ENCODE results near the gene AXIN1. TPM values are rescaled to one million over a fixed set of nuclear protein-coding genes. Genes with fewer than 3 reads are reported as not detected.

The AXIN1 gene
- total RNA-seq, 1 experiment from 2014 or later, result 26.9 TPM

DNA sequence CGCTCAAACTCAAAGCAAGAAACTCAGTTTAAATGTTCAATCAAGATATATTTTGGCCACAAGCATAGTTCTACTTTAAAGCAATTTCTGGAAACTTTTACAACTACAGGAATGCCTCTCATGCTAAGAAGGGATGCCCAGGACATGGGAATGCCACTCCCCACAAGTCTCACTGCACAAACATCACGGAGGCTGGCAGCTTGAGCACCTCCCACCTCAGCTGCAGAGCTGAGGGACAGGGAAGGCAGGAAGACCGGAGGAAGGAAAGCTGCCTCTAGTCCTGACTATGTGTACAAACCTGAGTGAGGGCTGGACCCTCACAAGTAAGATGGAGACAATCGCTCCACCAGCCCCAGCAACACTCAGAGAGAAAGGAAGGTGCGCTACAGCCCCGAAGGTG, 5.3 kb downstream of the AXIN1 start:
- Histone ChIP-seq H3K4me2 (ENCODE audit: low read length) (no peak overlapping the region), H3F3A (ENCODE audit: low read length, unreplicated experiment) (no peaks in the 10 kb centered on the region), H3K27ac (ENCODE audit: low read length) (no peak overlapping the region), H3K79me2 (ENCODE audit: low read length) (peaks cover 90% of the 10 kb centered on the region), H3K4me1 (ENCODE audit: insufficient read depth, low read length) (no peaks in the 10 kb centered on the region), H3K4me3 (ENCODE audit: low read length) (no peak overlapping the region), H3K9ac (ENCODE audit: low read length) (no peak overlapping the region), H2AFZ (ENCODE audit: low read length) (no peak overlapping the region), H3K27me3 (ENCODE audit: low read length) (no peaks in the 10 kb centered on the region), H3K36me3 (ENCODE audit: low read depth, low read length) (no peaks in the 10 kb centered on the region), H4K20me1 (ENCODE audit: low read length) (no peaks in the 10 kb centered on the region; the same call in 1 of the 2 replicates), H3K9me3 (ENCODE audit: low read length) (no peaks in the 10 kb centered on the region), H3K9me2 (replicated peaks; ENCODE audit: low read length) (no peaks in the 10 kb centered on the region)
- ChIA-PET POLR2A (ENCODE audit: unreplicated experiment) (no interaction called here), CTCF (no interaction called here)
- BruUV-seq (replicated peaks), result no TSS peak
- TF ChIP-seq EZH2phosphoT487 (IDR thresholded peaks at IDR 0.05; ENCODE audit: borderline replicate concordance, low read length), result no peak
- no peak for TF ChIP-seq EZH2 (IDR thresholded peaks at IDR 0.05; ENCODE audit: low read length, unreplicated experiment)
- TF ChIP-seq, protein P1, sequence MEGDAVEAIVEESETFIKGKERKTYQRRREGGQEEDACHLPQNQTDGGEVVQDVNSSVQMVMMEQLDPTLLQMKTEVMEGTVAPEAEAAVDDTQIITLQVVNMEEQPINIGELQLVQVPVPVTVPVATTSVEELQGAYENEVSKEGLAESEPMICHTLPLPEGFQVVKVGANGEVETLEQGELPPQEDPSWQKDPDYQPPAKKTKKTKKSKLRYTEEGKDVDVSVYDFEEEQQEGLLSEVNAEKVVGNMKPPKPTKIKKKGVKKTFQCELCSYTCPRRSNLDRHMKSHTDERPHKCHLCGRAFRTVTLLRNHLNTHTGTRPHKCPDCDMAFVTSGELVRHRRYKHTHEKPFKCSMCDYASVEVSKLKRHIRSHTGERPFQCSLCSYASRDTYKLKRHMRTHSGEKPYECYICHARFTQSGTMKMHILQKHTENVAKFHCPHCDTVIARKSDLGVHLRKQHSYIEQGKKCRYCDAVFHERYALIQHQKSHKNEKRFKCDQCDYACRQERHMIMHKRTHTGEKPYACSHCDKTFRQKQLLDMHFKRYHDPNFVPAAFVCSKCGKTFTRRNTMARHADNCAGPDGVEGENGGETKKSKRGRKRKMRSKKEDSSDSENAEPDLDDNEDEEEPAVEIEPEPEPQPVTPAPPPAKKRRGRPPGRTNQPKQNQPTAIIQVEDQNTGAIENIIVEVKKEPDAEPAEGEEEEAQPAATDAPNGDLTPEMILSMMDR (conservative IDR thresholded peaks at IDR 0.05; ENCODE audit: low read depth, low read length), result no peak
- no peak for DNase-seq
- no peak for ATAC-seq
- intact Hi-C loops (cut with micrococcal nuclease), result no loop called here

DNA sequence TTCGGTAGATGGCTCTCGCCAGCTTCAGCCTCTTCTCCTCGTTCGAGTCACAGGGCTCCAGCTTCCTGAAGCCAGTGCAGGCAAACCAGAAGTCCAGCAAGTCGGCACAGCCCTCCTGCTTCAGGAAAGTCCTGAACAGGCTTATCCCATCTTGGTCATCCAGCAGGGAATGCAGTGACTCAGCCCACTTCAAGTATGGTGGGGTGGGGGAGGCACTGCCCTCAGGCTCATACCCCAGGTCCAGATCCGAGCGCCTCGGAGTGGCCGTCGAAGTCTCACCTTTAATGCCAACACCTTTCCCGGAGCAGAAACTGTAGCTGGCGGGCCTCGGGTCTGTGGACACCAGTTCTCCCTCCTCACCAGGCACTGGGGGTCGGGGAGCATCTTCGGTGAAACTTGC, 5.9 kb downstream of the AXIN1 start:
- ATAC-seq (no peak), DNase-seq (no peak)
- no peak overlapping the region for H3K27ac ChIP-seq (ENCODE audit: low read length)
- no peaks in the 10 kb centered on the region for H3K36me3 ChIP-seq (ENCODE audit: low read depth, low read length)
- ChIA-PET CTCF (no interaction called here), POLR2A (ENCODE audit: unreplicated experiment) (no interaction called here)
- H3K9me3 ChIP-seq (ENCODE audit: low read length), result no peaks in the 10 kb centered on the region
- no peak overlapping the region for H3K4me2 ChIP-seq (ENCODE audit: low read length)
- H2AFZ ChIP-seq (ENCODE audit: low read length), result no peak overlapping the region
- no peaks in the 10 kb centered on the region for H3K9me2 ChIP-seq (replicated peaks; ENCODE audit: low read length)
- no peaks in the 10 kb centered on the region for H3K27me3 ChIP-seq (ENCODE audit: low read length)
- H3K9ac ChIP-seq (ENCODE audit: low read length), result no peak overlapping the region
- TF ChIP-seq, protein P1 (conservative IDR thresholded peaks at IDR 0.05; ENCODE audit: low read depth, low read length), result no peak
- TF ChIP-seq EZH2 (IDR thresholded peaks at IDR 0.05; ENCODE audit: low read length, unreplicated experiment) (no peak), EZH2phosphoT487 (IDR thresholded peaks at IDR 0.05; ENCODE audit: borderline replicate concordance, low read length) (no peak)
- no peaks in the 10 kb centered on the region for H3K4me1 ChIP-seq (ENCODE audit: insufficient read depth, low read length)
- H3K79me2 ChIP-seq (ENCODE audit: low read length), result peaks cover 89% of the 10 kb centered on the region
- BruUV-seq (replicated peaks), result no TSS peak
- H3F3A ChIP-seq (ENCODE audit: low read length, unreplicated experiment), result no peaks in the 10 kb centered on the region
- no peaks in the 10 kb centered on the region; the same call in 1 of the 2 replicates for H4K20me1 ChIP-seq (ENCODE audit: low read length)
- H3K4me3 ChIP-seq (ENCODE audit: low read length), result no peak overlapping the region
- intact Hi-C loops (cut with micrococcal nuclease), result no loop called here

DNA sequence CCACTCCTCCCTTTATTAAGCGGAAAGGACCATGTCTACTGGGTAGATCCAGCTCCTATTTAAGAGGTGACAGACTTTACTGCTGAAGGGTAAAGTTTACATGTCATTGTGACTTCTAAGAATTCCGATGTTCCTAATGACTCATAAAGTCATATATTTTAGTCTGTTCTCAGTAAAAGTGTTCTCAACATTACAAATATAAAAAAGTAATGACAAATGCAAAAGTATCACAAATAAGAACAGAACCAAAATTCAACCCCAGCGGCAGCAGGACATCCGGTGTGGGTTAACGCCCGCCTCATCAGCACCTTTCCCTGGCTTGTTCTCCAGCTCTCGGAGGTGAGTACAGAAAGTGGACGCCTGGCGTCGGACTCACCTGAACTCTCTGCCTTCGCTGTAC, 6.8 kb downstream of the AXIN1 start:
- Histone ChIP-seq H2AFZ (ENCODE audit: low read length) (no peak overlapping the region), H3K9me3 (ENCODE audit: low read length) (no peaks in the 10 kb centered on the region), H3F3A (ENCODE audit: low read length, unreplicated experiment) (no peaks in the 10 kb centered on the region), H3K27ac (ENCODE audit: low read length) (no peak overlapping the region), H3K36me3 (ENCODE audit: low read depth, low read length) (no peaks in the 10 kb centered on the region), H3K9ac (ENCODE audit: low read length) (no peak overlapping the region), H3K4me2 (ENCODE audit: low read length) (no peak overlapping the region), H3K4me3 (ENCODE audit: low read length) (no peak overlapping the region), H3K79me2 (ENCODE audit: low read length) (peaks cover 82% of the 10 kb centered on the region), H3K27me3 (ENCODE audit: low read length) (no peaks in the 10 kb centered on the region), H3K9me2 (replicated peaks; ENCODE audit: low read length) (no peaks in the 10 kb centered on the region), H3K4me1 (ENCODE audit: insufficient read depth, low read length) (no peaks in the 10 kb centered on the region), H4K20me1 (ENCODE audit: low read length) (no peaks in the 10 kb centered on the region; the same call in 1 of the 2 replicates)
- DNase-seq (no peak), ATAC-seq (no peak)
- CTCF ChIA-PET, result no interaction called here
- POLR2A ChIA-PET (ENCODE audit: unreplicated experiment), result no interaction called here
- intact Hi-C loops (cut with micrococcal nuclease), result no loop called here
- TF ChIP-seq, protein P1 (conservative IDR thresholded peaks at IDR 0.05; ENCODE audit: low read depth, low read length), result no peak
- no peak for TF ChIP-seq EZH2 (IDR thresholded peaks at IDR 0.05; ENCODE audit: low read length, unreplicated experiment)
- TF ChIP-seq EZH2phosphoT487 (IDR thresholded peaks at IDR 0.05; ENCODE audit: borderline replicate concordance, low read length), result no peak
- BruUV-seq (replicated peaks), result no TSS peak

Data from PC-3 (cell line).